ENCODE measurements around the gene UQCRFS1.

GRCh38 chr19:29241324-29241723 is 28.4 kb upstream of the UQCRFS1 start:
- TF ChIP-seq CTCF (IDR thresholded peaks at IDR 0.05) (no peak), POLR2A (IDR thresholded peaks at IDR 0.05) (no peak)
